Testis (tissue), 3 donors: Measurements from ENCODE around the gene ANO8. TPM values are rescaled to one million over a fixed set of nuclear protein-coding genes. Genes with fewer than 3 reads are reported as not detected.
A peak's percentile ranks its signal among the peaks of the same experiment; 100 is the strongest.

ENCODE experiments used
- DNase-seq: peaks from one replicate; pipeline ENCODE4 v3.0.0-alpha.2; 2019
- H3K27ac ChIP-seq, 2 donors: fragments of 200-600 bp; sonication (generic); one replicate each; pipeline ENCODE4 v1.5.1; 2019
- H3K27me3 ChIP-seq: fragments of 200-600 bp; sonication (generic); one replicate; pipeline ENCODE4 v1.5.1; 2019
- H3K36me3 ChIP-seq: fragments of 200-600 bp; sonication (generic); one replicate; pipeline ENCODE4 v1.5.1; 2017; ENCODE audit warnings: low read depth; ENCODE audit errors: missing control alignments
- H3K4me1 ChIP-seq: fragments of 200-600 bp; sonication (generic); one replicate; pipeline ENCODE4 v1.5.1; 2019
- H3K4me3 ChIP-seq, 2 donors: fragments of 200-600 bp; sonication (generic); one replicate each; pipeline ENCODE4 v1.5.1; 2017 to 2019
- H3K9me3 ChIP-seq: fragments of 200-600 bp; sonication (generic); one replicate; pipeline ENCODE4 v1.5.1; 2017
- POLR2A ChIP-seq: fragments of 450-650 bp; IDR thresholded peaks from one replicate; pipeline ENCODE4 v1.6.1; 2017; ENCODE audit warnings: antibody characterized with exemption, mild to moderate bottlenecking, moderate library complexity
- WGBS, 2 donors: methylation state at CpG; one replicate each; pipeline ENCODE4 v1.1.5; 2018; 5-methylcytosine and 5-hydroxymethylcytosine counted together
- intact Hi-C: fragments of 100-400 bp; cut with DNase I; formaldehyde crosslinking; loops from one replicate; pipeline ENCODE4 v1.15.1; 2023; ENCODE audit warnings: low total_unique reads
- polyA plus RNA-seq: library from polyadenylated mRNA; stranded (reverse); fragments of 350-450 nt; fragmentation: Illumina TruSeq; extraction: RNeasy Lipid Tissue Mini Kit (QIAGEN cat#74804); gene quantifications from one replicate; pipeline ENCODE4 v1.2.3, GENCODE V29; 2014; ENCODE audit warnings: low read depth, low replicate concordance; ENCODE audit not compliant: insufficient read depth
- total RNA-seq, 2 donors: library from RNA; depleted of rRNA; stranded (reverse); fragments of >200 nt; gene quantifications; one replicate each; pipeline ENCODE4 v1.2.3, GENCODE V29; 2016
- TF ChIP-seq, protein P1 (sequence below), 3 experiments: fragments of 450-650 bp in 2 of 3; fragments of 200-600 bp in 1 of 3; sonication (generic) in 1 of 3; IDR thresholded peaks; one replicate each; pipeline ENCODE4 v1.5.1; 2016 to 2019; ENCODE audit warnings: antibody characterized with exemption in 3 of 3, mild to moderate bottlenecking in 2 of 3, moderate library complexity in 1 of 3

The ANO8 gene
- total and polyA plus RNA-seq, 3 donors from 2014 or later, result 4.5 to 19.2 (median 17.5) TPM

GRCh38 chr19:17306285-17306714 lies 28.4 kb downstream of the ANO8 start:
- Histone ChIP-seq H3K27me3 (no peaks in the 10 kb centered on the region), H3K27ac (peak overlapping the region; percentile 81 to 84), H3K9me3 (no peaks in the 10 kb centered on the region), H3K4me1 (peaks cover 42% of the 10 kb centered on the region), H3K4me3 (peak overlapping the region; percentile 67 to 77), H3K36me3 (no peaks in the 10 kb centered on the region)
- intact Hi-C loops, result no loop called here
- WGBS, 2 donors, result 5% methylated on average over 28 of the region's 28 CpGs
- TF ChIP-seq, protein P1, sequence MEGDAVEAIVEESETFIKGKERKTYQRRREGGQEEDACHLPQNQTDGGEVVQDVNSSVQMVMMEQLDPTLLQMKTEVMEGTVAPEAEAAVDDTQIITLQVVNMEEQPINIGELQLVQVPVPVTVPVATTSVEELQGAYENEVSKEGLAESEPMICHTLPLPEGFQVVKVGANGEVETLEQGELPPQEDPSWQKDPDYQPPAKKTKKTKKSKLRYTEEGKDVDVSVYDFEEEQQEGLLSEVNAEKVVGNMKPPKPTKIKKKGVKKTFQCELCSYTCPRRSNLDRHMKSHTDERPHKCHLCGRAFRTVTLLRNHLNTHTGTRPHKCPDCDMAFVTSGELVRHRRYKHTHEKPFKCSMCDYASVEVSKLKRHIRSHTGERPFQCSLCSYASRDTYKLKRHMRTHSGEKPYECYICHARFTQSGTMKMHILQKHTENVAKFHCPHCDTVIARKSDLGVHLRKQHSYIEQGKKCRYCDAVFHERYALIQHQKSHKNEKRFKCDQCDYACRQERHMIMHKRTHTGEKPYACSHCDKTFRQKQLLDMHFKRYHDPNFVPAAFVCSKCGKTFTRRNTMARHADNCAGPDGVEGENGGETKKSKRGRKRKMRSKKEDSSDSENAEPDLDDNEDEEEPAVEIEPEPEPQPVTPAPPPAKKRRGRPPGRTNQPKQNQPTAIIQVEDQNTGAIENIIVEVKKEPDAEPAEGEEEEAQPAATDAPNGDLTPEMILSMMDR (IDR thresholded peaks at IDR 0.05), result no peak
- TF ChIP-seq POLR2A, result no peak
- DNase-seq, result no peak

- Histone ChIP-seq H3K4me3 (peak within 1 kb of the TSS; percentile 67 to 77), H3K36me3 (no peaks in the 10 kb centered on the region), H3K27me3 (no peaks in the 10 kb centered on the region), H3K27ac (peak within 1 kb of the TSS; percentile 81 to 84), H3K4me1 (peaks cover 44% of the 10 kb centered on the region), H3K9me3 (no peaks in the 10 kb centered on the region)
- TF ChIP-seq, protein P1 (IDR thresholded peaks at IDR 0.05), result peak; percentile 56 to 91 (median 78)
- no peak for TF ChIP-seq POLR2A
- 0% methylated on average over 13 to 54 of the region's 55 CpGs for WGBS, 2 donors
- intact Hi-C loops, result no loop called here
- peak; percentile 97 for DNase-seq
Observed at GRCh38 chr19:17305517-17306284, 29.0 kb downstream of the ANO8 start, which contains the start of gene MRPL34. MRPL34 (plus strand) TSS chr19:17305872; CDS start chr19:17305893, 21 bp downstream.

DNA sequence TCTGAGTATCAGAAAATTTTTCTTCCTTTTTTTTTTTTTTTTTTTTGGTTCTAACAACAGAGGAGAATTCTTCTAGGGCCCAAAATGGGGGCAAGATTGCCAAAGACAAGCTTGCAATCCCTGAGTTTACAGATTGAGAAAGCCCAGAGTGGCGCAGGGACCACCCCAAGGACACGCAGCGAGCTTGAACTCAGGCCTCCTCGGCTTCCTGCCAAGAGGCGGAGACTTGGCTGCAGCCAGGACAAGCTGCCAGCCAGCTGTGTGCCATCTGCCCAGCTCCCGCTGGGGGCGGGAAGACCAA lies 29.5 kb downstream of the ANO8 start:
- WGBS, 2 donors, result 0 to 1% methylated on average over 5 to 7 of the region's 7 CpGs
- Histone ChIP-seq H3K27me3 (no peaks in the 10 kb centered on the region), H3K36me3 (no peaks in the 10 kb centered on the region), H3K27ac (peak overlapping the region in 1 of 2 donors; percentile 84), H3K4me3 (peak overlapping the region; percentile 67 to 77), H3K9me3 (no peaks in the 10 kb centered on the region), H3K4me1 (peaks cover 39% of the 10 kb centered on the region)
- TF ChIP-seq POLR2A, result no peak
- TF ChIP-seq, protein P1 (IDR thresholded peaks at IDR 0.05), result no peak
- no peak for DNase-seq
- intact Hi-C loops, result no loop called here

- H3K9me3 ChIP-seq, result no peaks in the 10 kb centered on the region
- peaks cover 36% of the 10 kb centered on the region for H3K4me1 ChIP-seq
- TF ChIP-seq, protein P1 (IDR thresholded peaks at IDR 0.05), result no peak
- no peak for TF ChIP-seq POLR2A
- H3K36me3 ChIP-seq, result no peaks in the 10 kb centered on the region
- H3K27me3 ChIP-seq, result no peaks in the 10 kb centered on the region
- no peak for DNase-seq
- WGBS, 2 donors, result 39 to 45% methylated on average over 12 of the region's 12 CpGs
- peak overlapping the region in 1 of 2 donors; percentile 84 for H3K27ac ChIP-seq
- H3K4me3 ChIP-seq, result no peak overlapping the region
- intact Hi-C loops, result no loop called here
Observed at GRCh38 chr19:17304386-17305215, 30.1 kb downstream of the ANO8 start.
